BE2C (cell line): ENCODE results near the gene ZSCAN5A.
A peak's percentile ranks its signal among the peaks of the same experiment; 100 is the strongest.
"Not testable (repeated sequence)": the region's sequence is repeated elsewhere in the genome, so short reads cannot be mapped to it uniquely, and the experiment has no call there.

Source experiments
- DNase-seq: peaks from one replicate; pipeline ENCODE4 v3.0.0-alpha.2; 2020
- H3K27me3 ChIP-seq: fragments of 250-450 bp; sonication (Bioruptor Pico); 2 replicates; pipeline ENCODE4 v1.5.1; 2020; ENCODE audit warnings: mild to moderate bottlenecking
- H3K36me3 ChIP-seq: fragments of 250-450 bp; sonication (Bioruptor Pico); 2 replicates; pipeline ENCODE4 v1.5.1; 2020; ENCODE audit warnings: mild to moderate bottlenecking
- H3K4me1 ChIP-seq: fragments of 250-450 bp; sonication (Bioruptor Pico); 2 replicates; pipeline ENCODE4 v1.5.1; 2020
- H3K4me3 ChIP-seq: 2 replicates; pipeline ENCODE4 v1.5.1; 2011; ENCODE audit warnings: low read depth, low read length
- H3K9me3 ChIP-seq: fragments of 250-450 bp; sonication (Bioruptor Pico); 2 replicates; pipeline ENCODE4 v1.5.1; 2020
- CTCF ChIP-seq: IDR thresholded peaks from 2 replicates; pipeline ENCODE4 v1.5.1; 2012; ENCODE audit warnings: mild to moderate bottlenecking, low read depth, low read length

Gene ZSCAN5A

DNA sequence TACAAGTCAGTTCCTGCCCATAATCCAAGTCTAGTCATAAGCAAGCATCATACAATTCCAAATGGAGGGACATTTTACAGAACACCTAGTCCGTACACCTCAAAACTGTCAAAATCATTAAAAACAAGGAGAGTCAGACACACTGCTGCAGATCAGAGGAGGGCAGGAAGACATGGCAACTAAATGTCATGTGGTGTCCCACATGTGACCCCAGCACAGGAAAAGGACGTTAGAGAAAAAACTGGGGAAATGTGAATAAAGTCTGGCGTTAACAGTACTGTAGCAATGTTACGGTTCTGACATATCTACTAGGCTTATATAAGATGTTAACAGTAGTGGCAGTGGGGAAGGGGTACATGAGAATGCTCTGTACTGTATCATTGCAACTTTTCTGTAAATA, 2.3 kb downstream of the ZSCAN5A start:
- H3K27me3 ChIP-seq = no peaks in the 10 kb centered on the region
- H3K36me3 ChIP-seq = peaks cover 4% of the 10 kb centered on the region; the same call in 1 of the 2 replicates
- no peaks in the 10 kb centered on the region for H3K9me3 ChIP-seq
- no peak for DNase-seq
- TF ChIP-seq CTCF = no peak
- H3K4me1 ChIP-seq = peaks cover 4% of the 10 kb centered on the region; the same call in 1 of the 2 replicates
- H3K4me3 ChIP-seq = no peak overlapping the region

DNA sequence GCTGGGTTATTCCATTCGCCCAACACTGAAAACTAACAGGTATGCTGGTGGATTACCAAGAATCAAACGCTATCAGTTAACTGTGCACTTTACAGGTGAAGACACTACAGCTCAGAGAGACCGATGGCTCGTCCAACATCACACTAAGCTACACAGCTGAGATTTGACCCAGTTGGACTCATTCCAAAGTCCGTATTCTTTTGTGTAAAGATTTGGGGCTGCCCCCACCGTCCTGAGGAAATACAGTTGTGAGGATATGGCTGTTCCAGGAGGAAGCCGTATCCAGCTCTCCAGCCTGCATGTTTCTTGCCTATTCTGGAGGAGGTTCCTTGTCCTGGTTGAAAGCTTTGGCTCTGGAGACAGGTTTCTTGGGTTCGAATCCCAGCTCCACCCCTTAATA, 4.2 kb downstream of the ZSCAN5A start:
- no peak for DNase-seq
- H3K4me3 ChIP-seq = no peak overlapping the region
- H3K27me3 ChIP-seq = no peaks in the 10 kb centered on the region
- no peak for TF ChIP-seq CTCF
- H3K9me3 ChIP-seq = no peaks in the 10 kb centered on the region
- peaks cover 4% of the 10 kb centered on the region; the same call in 1 of the 2 replicates for H3K36me3 ChIP-seq
- H3K4me1 ChIP-seq = peaks cover 4% of the 10 kb centered on the region; the same call in 1 of the 2 replicates

GRCh38 chr19:56309511-56310185, 5.0 kb downstream of the ZSCAN5A start:
- no peaks in the 10 kb centered on the region for H3K27me3 ChIP-seq
- peak; percentile 77 for TF ChIP-seq CTCF
- H3K4me1 ChIP-seq = peaks cover 4% of the 10 kb centered on the region; the same call in 1 of the 2 replicates
- peak; percentile 64 for DNase-seq
- no peaks in the 10 kb centered on the region for H3K9me3 ChIP-seq
- H3K4me3 ChIP-seq = no peak overlapping the region
- H3K36me3 ChIP-seq = peaks cover 4% of the 10 kb centered on the region

GRCh38 chr19:56308792-56309191, 5.8 kb downstream of the ZSCAN5A start:
- TF ChIP-seq CTCF = no peak
- Histone ChIP-seq H3K4me1 (peaks cover 2% of the 10 kb centered on the region; the same call in 1 of the 2 replicates), H3K9me3 (no peaks in the 10 kb centered on the region), H3K4me3 (no peak overlapping the region), H3K36me3 (peaks cover 4% of the 10 kb centered on the region), H3K27me3 (no peaks in the 10 kb centered on the region)
- no peak for DNase-seq

- not testable (repeated sequence) for H3K4me1 ChIP-seq, H3K9me3 ChIP-seq, H3K4me3 ChIP-seq, H3K27me3 ChIP-seq, H3K36me3 ChIP-seq, DNase-seq
These were observed 7.6 kb downstream of the ZSCAN5A start for GRCh38 chr19:56307062-56307461.

- no peak for TF ChIP-seq CTCF
- H3K9me3 ChIP-seq = no peaks in the 10 kb centered on the region
- no peaks in the 10 kb centered on the region for H3K27me3 ChIP-seq
- no peak for DNase-seq
- H3K36me3 ChIP-seq = peaks cover 4% of the 10 kb centered on the region
- no peak overlapping the region for H3K4me3 ChIP-seq
- H3K4me1 ChIP-seq = no peaks in the 10 kb centered on the region; the same call in 1 of the 2 replicates
These were observed 8.6 kb downstream of the ZSCAN5A start for GRCh38 chr19:56306016-56306415.
